Ovary (tissue), 3 donors: ENCODE data around the gene RALB.

Experiments used
- CTCF ChIP-seq, 3 donors: fragments of 450-650 bp in 2 of 3; fragments of 200-600 bp in 1 of 3; IDR thresholded peaks; one replicate each; pipeline versions ENCODE4 v1.5.1 to v1.8.0; 2016 to 2022; ENCODE audit warnings: antibody characterized with exemption in 3 of 3, mild to moderate bottlenecking in 1 of 3
- EP300 ChIP-seq: sonication (generic); formaldehyde crosslinking; IDR thresholded peaks from one replicate; pipeline ENCODE4 v1.6.1; 2017; ENCODE audit warnings: antibody characterized with exemption
- POLR2A ChIP-seq: fragments of 450-650 bp; IDR thresholded peaks from one replicate; pipeline ENCODE4 v1.6.1; 2017; ENCODE audit warnings: antibody characterized with exemption, mild to moderate bottlenecking, moderate library complexity
- donor health status: DM: no; HTN: no; CAD: no.

GRCh38 chr2:120254178-120254577 is 1.5 kb downstream of the RALB start:
- TF ChIP-seq CTCF (IDR thresholded peaks at IDR 0.05) (no peak), POLR2A (no peak), EP300 (no peak)
